PC-3 (cell line): Measurements from ENCODE around the gene CRAMP1. TPM values are rescaled to one million over a fixed set of nuclear protein-coding genes. Genes with fewer than 3 reads are reported as not detected.

ENCODE experiments used
- ATAC-seq: fragments of 200-7000 bp; cut with Tn5 transposase; 2 replicates; pipeline ENCODE4 v1.9.1; 2020; ENCODE audit warnings: mild to moderate bottlenecking, moderate library complexity
- BruUV-seq: library from RNA; stranded (reverse); fragments of 400-500 nt; replicated peaks from 2 replicates; lab custom pipeline; 2021; lab: Mats Ljungman, UMichigan
- CTCF ChIA-PET: fragments of 300-600 bp; sonication (Branson Sonifier 250); formaldehyde crosslinking; loops from one replicate; lab custom pipeline; 2022; ENCODE audit warnings: antibody characterized with exemption; lab: Charles Lee
- POLR2A ChIA-PET: fragments of 300-600 bp; sonication (Branson Sonifier 250); formaldehyde crosslinking; loops from one replicate; lab custom pipeline; 2022; ENCODE audit warnings: antibody characterized with exemption; ENCODE audit not compliant: unreplicated experiment; lab: Charles Lee
- DNase-seq: peaks from one replicate; pipeline ENCODE4 v3.0.0-alpha.2; 2015
- H2AFZ ChIP-seq: fragments of 300-600 bp; sonication (generic); 2 replicates; pipeline ENCODE4 v1.6.0; 2016; ENCODE audit warnings: antibody characterized with exemption, low read length
- H3F3A ChIP-seq: fragments of 300-600 bp; sonication (generic); one replicate; pipeline ENCODE4 v1.6.0; 2017; ENCODE audit warnings: antibody characterized with exemption, low read length, control low read depth, mild to moderate bottlenecking; ENCODE audit not compliant: unreplicated experiment
- H3K27ac ChIP-seq: fragments of 300-600 bp; sonication (generic); 2 replicates; pipeline ENCODE4 v1.5.1; 2016; ENCODE audit warnings: mild to moderate bottlenecking, low read length
- H3K27me3 ChIP-seq: fragments of 300-600 bp; sonication (generic); 2 replicates; pipeline ENCODE4 v1.6.1; 2016; ENCODE audit warnings: low read length, mixed read lengths
- H3K36me3 ChIP-seq: fragments of 300-600 bp; sonication (generic); 2 replicates; pipeline ENCODE4 v1.6.1; 2016; ENCODE audit warnings: low read depth, mixed run types, low read length, mixed read lengths
- H3K4me1 ChIP-seq: fragments of 300-600 bp; sonication (generic); 2 replicates; pipeline ENCODE4 v1.5.1; 2016; ENCODE audit warnings: low read length; ENCODE audit not compliant: insufficient read depth
- H3K4me2 ChIP-seq: fragments of 300-600 bp; sonication (generic); 2 replicates; pipeline ENCODE4 v1.6.0; 2016; ENCODE audit warnings: low read length
- H3K4me3 ChIP-seq: fragments of 300-600 bp; sonication (generic); 2 replicates; pipeline ENCODE4 v1.5.1; 2016; ENCODE audit warnings: mild to moderate bottlenecking, low read length, mixed read lengths
- H3K79me2 ChIP-seq: fragments of 300-600 bp; sonication (generic); 2 replicates; pipeline ENCODE4 v1.6.1; 2017; ENCODE audit warnings: low read length, mixed read lengths
- H3K9ac ChIP-seq: fragments of 300-600 bp; sonication (generic); 2 replicates; pipeline ENCODE4 v1.6.0; 2016; ENCODE audit warnings: mild to moderate bottlenecking, low read length
- H3K9me2 ChIP-seq: fragments of 300-600 bp; sonication (generic); replicated peaks from 2 replicates; pipeline ENCODE4 v1.6.1; 2016; ENCODE audit warnings: mixed run types, low read length, mixed read lengths
- H3K9me3 ChIP-seq: fragments of 300-600 bp; sonication (generic); 2 replicates; pipeline ENCODE4 v1.6.1; 2016; ENCODE audit warnings: low read length, mixed read lengths
- H4K20me1 ChIP-seq: fragments of 300-600 bp; sonication (generic); 2 replicates; pipeline ENCODE4 v1.6.1; 2016; ENCODE audit warnings: low read length, mixed read lengths
- CTCF ChIP-seq: fragments of 300-600 bp; sonication (generic); conservative IDR thresholded peaks from 2 replicates; pipeline ENCODE4 v1.5.1; 2017; ENCODE audit warnings: antibody characterized with exemption, low read depth, mild to moderate bottlenecking, low read length
- EZH2 ChIP-seq: fragments of 300-600 bp; sonication (generic); IDR thresholded peaks from one replicate; pipeline ENCODE4 v1.6.1; 2017; ENCODE audit warnings: antibody characterized with exemption, mild to moderate bottlenecking, low read length; ENCODE audit not compliant: unreplicated experiment
- EZH2phosphoT487 ChIP-seq: fragments of 300-600 bp; sonication (generic); IDR thresholded peaks from 2 replicates; pipeline ENCODE4 v1.6.1; 2018; ENCODE audit warnings: mild to moderate bottlenecking, antibody characterized with exemption, low read length, borderline replicate concordance
- intact Hi-C: fragments of 100-400 bp; cut with micrococcal nuclease; formaldehyde crosslinking; loops from 2 replicates; pipeline ENCODE4 v1.9.0; 2023
- total RNA-seq: library from RNA; depleted of rRNA; stranded (reverse); fragments of >200 nt; gene quantifications from 2 replicates; pipeline ENCODE4 v1.2.3, GENCODE V29; 2014

Gene CRAMP1
- total RNA-seq, 1 experiment from 2014 or later, result 8.5 TPM

- peaks cover 14% of the 10 kb centered on the region for H3K4me1 ChIP-seq
- no TSS peak for BruUV-seq
- no peaks in the 10 kb centered on the region for H3K9me3 ChIP-seq
- no peak overlapping the region for H3K4me2 ChIP-seq
- no peaks in the 10 kb centered on the region for H3K9me2 ChIP-seq
- no peak for TF ChIP-seq CTCF
- intact Hi-C loops, result no loop called here
- no peaks in the 10 kb centered on the region for H3K79me2 ChIP-seq
- no peaks in the 10 kb centered on the region for H4K20me1 ChIP-seq
- H3K36me3 ChIP-seq, result peaks cover 8% of the 10 kb centered on the region
- no peaks in the 10 kb centered on the region for H3F3A ChIP-seq
- DNase-seq, result no peak
- no peak overlapping the region for H2AFZ ChIP-seq
- ATAC-seq, result no peak
- H3K27me3 ChIP-seq, result no peaks in the 10 kb centered on the region
- no peak overlapping the region for H3K4me3 ChIP-seq
- ChIA-PET CTCF (no interaction called here), POLR2A (no interaction called here)
- H3K9ac ChIP-seq, result no peak overlapping the region
- H3K27ac ChIP-seq, result no peak overlapping the region
These were observed 58.7 kb downstream of the CRAMP1 start for GRCh38 chr16:1670866-1671265.

- Histone ChIP-seq H3K27ac (no peak overlapping the region), H3K9me2 (no peaks in the 10 kb centered on the region), H3K9ac (no peak overlapping the region), H3K4me2 (no peak overlapping the region), H4K20me1 (no peaks in the 10 kb centered on the region), H3F3A (no peaks in the 10 kb centered on the region), H3K36me3 (peaks cover 8% of the 10 kb centered on the region), H3K9me3 (no peaks in the 10 kb centered on the region), H3K27me3 (no peaks in the 10 kb centered on the region), H3K79me2 (peaks cover 3% of the 10 kb centered on the region), H3K4me3 (no peak overlapping the region), H2AFZ (no peak overlapping the region), H3K4me1 (peaks cover 14% of the 10 kb centered on the region)
- intact Hi-C loops, result no loop called here
- no TSS peak for BruUV-seq
- DNase-seq (no peak), ATAC-seq (no peak)
- ChIA-PET CTCF (interaction anchor here (0.5 kb wide), 1 partner anchor 32 kb away, joined by 6 read pairs; no protein-coding TSS in a partner anchor), POLR2A (no interaction called here)
- TF ChIP-seq EZH2phosphoT487 (no peak), EZH2 (no peak), CTCF (no peak)
These were observed 61.4 kb downstream of the CRAMP1 start for GRCh38 chr16:1673424-1674151.

GRCh38 chr16:1674306-1674705, 62.1 kb downstream of the CRAMP1 start:
- TF ChIP-seq EZH2 (no peak), CTCF (no peak), EZH2phosphoT487 (no peak)
- Histone ChIP-seq H3K27ac (no peak overlapping the region), H3K36me3 (peaks cover 8% of the 10 kb centered on the region), H3F3A (no peaks in the 10 kb centered on the region), H3K9ac (no peak overlapping the region), H3K4me1 (peaks cover 14% of the 10 kb centered on the region), H3K4me2 (no peak overlapping the region), H3K9me3 (no peaks in the 10 kb centered on the region), H3K27me3 (no peaks in the 10 kb centered on the region), H3K4me3 (no peak overlapping the region), H4K20me1 (no peaks in the 10 kb centered on the region), H2AFZ (no peak overlapping the region), H3K79me2 (peaks cover 10% of the 10 kb centered on the region), H3K9me2 (no peaks in the 10 kb centered on the region)
- BruUV-seq, result no TSS peak
- intact Hi-C loops, result no loop called here
- CTCF ChIA-PET, result no interaction called here
- POLR2A ChIA-PET, result no interaction called here
- peak; percentile 14 for DNase-seq
- 0 out of 2 replicates have a peak, but pooled peaks have one; percentile 9 for ATAC-seq
